IPS DF 19.7 (cell line): ENCODE data around the gene DND1.
"Not testable (repeated sequence)": the region's sequence is repeated elsewhere in the genome, so short reads cannot be mapped to it uniquely, and the experiment has no call there.

ENCODE experiments used
- DNase-seq: peaks from one replicate; pipeline ENCODE4 v3.0.0-alpha.2; 2013; ENCODE audit warnings: low read depth, low spot score

DND1 gene

GRCh38 chr5:140673187-140673976 lies at the start of gene DND1:
DND1 (minus strand) TSS chr5:140673576; CDS start chr5:140673542, 34 bp downstream.
- DNase-seq: no peak

- DNase-seq: not testable (repeated sequence)
These were observed 48.0 kb upstream of the DND1 start for GRCh38 chr5:140721395-140721794.

- not testable (repeated sequence) for DNase-seq
These were observed 47.4 kb upstream of the DND1 start for GRCh38 chr5:140720738-140721137.

GRCh38 chr5:140718266-140718592 lies 44.9 kb upstream of the DND1 start:
- no peak for DNase-seq

- DNase-seq: not testable (repeated sequence)
These were observed 42.9 kb upstream of the DND1 start for GRCh38 chr5:140716238-140716637.

GRCh38 chr5:140713562-140714094 lies 40.3 kb upstream of the DND1 start:
- DNase-seq: no peak

- no peak for DNase-seq
These were observed 38.4 kb upstream of the DND1 start for GRCh38 chr5:140711794-140712193.

GRCh38 chr5:140710899-140711552 lies 37.6 kb upstream of the DND1 start:
- DNase-seq: peak; percentile 57

GRCh38 chr5:140708787-140709186 lies 35.4 kb upstream of the DND1 start:
- DNase-seq: not testable (repeated sequence)

GRCh38 chr5:140707812-140708211 lies 34.4 kb upstream of the DND1 start:
- DNase-seq: no peak

- DNase-seq: peak; percentile 97
These were observed 27.1 kb upstream of the DND1 start, which contains the start of gene ZMAT2 for GRCh38 chr5:140700177-140701144. ZMAT2 (plus strand) TSS chr5:140700447; CDS start chr5:140700461, 14 bp downstream.

GRCh38 chr5:140696891-140697492 lies 23.6 kb upstream of the DND1 start:
- no peak for DNase-seq

GRCh38 chr5:140694276-140694675 lies 20.9 kb upstream of the DND1 start:
- DNase-seq: no peak

GRCh38 chr5:140690941-140691924 lies 17.9 kb upstream of the DND1 start, which contains the start of the genes HARS1 and HARS2:
HARS1 (minus strand) TSS chr5:140691370; CDS start chr5:140691304, 66 bp downstream.
HARS2 (plus strand) TSS chr5:140691455; CDS start chr5:140691649, 194 bp downstream.
- DNase-seq: peak; percentile 95

GRCh38 chr5:140690376-140690932 lies 17.1 kb upstream of the DND1 start:
- DNase-seq: no peak

- no peak for DNase-seq
These were observed 5.6 kb upstream of the DND1 start for GRCh38 chr5:140678993-140679392.

- no peak for DNase-seq
These were observed 4.6 kb upstream of the DND1 start for GRCh38 chr5:140677947-140678346.

GRCh38 chr5:140674629-140675028 lies 1.3 kb upstream of the DND1 start:
- DNase-seq: no peak

- no peak for DNase-seq
These were observed 835 bp upstream of the DND1 start for GRCh38 chr5:140674211-140674610.
